ENCODE measurements around the gene WWTR1.

WWTR1 gene

GRCh38 chr3:149541091-149541491 is 116.7 kb downstream of the WWTR1 start:
- no peak for TF ChIP-seq FOXP2 (optimal IDR thresholded peaks at IDR 0.05; ENCODE audit: borderline replicate concordance, extremely low read depth, extremely low read length, insufficient read depth)
- no peak for TF ChIP-seq POLR2AphosphoS5 (IDR thresholded peaks at IDR 0.05; ENCODE audit: low read depth, low read length)
- no peak for TF ChIP-seq TAF1 (IDR thresholded peaks at IDR 0.05; ENCODE audit: borderline replicate concordance, insufficient read depth, low read length)

DNA sequence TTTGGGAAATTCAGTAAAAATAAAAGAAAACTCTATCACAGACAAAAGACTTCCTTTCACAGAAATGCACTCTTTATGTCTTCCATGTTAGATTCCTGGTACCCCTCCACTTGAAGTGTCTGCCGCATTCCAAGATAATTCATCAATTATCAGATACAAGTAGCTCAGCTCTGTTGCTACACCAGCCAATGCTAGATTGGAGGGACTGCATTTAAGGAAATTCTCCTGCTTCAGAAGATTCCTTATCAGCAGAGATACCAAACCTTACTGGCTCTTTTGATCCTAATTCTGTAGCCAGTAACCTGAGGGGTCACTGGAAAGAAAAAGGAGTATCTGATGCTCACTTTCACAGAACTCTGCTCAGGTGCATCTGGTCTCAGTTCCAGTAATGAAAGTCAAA is 119.5 kb downstream of the WWTR1 start:
- TF ChIP-seq, protein P1, sequence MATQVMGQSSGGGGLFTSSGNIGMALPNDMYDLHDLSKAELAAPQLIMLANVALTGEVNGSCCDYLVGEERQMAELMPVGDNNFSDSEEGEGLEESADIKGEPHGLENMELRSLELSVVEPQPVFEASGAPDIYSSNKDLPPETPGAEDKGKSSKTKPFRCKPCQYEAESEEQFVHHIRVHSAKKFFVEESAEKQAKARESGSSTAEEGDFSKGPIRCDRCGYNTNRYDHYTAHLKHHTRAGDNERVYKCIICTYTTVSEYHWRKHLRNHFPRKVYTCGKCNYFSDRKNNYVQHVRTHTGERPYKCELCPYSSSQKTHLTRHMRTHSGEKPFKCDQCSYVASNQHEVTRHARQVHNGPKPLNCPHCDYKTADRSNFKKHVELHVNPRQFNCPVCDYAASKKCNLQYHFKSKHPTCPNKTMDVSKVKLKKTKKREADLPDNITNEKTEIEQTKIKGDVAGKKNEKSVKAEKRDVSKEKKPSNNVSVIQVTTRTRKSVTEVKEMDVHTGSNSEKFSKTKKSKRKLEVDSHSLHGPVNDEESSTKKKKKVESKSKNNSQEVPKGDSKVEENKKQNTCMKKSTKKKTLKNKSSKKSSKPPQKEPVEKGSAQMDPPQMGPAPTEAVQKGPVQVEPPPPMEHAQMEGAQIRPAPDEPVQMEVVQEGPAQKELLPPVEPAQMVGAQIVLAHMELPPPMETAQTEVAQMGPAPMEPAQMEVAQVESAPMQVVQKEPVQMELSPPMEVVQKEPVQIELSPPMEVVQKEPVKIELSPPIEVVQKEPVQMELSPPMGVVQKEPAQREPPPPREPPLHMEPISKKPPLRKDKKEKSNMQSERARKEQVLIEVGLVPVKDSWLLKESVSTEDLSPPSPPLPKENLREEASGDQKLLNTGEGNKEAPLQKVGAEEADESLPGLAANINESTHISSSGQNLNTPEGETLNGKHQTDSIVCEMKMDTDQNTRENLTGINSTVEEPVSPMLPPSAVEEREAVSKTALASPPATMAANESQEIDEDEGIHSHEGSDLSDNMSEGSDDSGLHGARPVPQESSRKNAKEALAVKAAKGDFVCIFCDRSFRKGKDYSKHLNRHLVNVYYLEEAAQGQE (IDR thresholded peaks at IDR 0.05; ENCODE audit: insufficient read depth in 1 of 2, low read depth in 2 of 2, low read length in 2 of 2) = no peak
- TF ChIP-seq POLR2AphosphoS5 (IDR thresholded peaks at IDR 0.05; ENCODE audit: low read depth, low read length) (no peak), FOXP2 (optimal IDR thresholded peaks at IDR 0.05; ENCODE audit: borderline replicate concordance, extremely low read depth, extremely low read length, insufficient read depth) (no peak), TAF1 (IDR thresholded peaks at IDR 0.05; ENCODE audit: borderline replicate concordance, insufficient read depth, low read length) (no peak), SIN3A (IDR thresholded peaks at IDR 0.05; ENCODE audit: borderline replicate concordance, insufficient read depth, low read length) (no peak)

DNA sequence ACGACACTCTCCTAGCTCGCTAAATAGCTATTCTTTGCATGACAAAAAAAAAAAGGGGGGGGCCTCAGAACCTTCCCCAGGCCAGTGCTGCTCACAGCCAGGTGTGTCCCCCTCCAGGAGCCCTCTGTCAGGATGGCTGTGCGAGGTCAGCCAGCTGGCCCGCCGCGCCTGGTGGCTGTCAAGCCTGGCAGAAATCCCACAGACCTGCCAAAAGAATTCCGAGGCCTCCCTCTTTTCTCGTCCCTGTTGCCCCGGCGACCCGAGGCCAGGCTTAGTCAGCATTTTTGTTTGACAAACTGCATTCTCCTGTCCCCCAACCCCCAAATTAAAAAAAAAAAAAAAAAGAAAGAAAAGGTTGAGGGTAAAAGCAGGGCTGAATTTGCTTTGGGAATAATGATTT is 121.4 kb downstream of the WWTR1 start:
- TF ChIP-seq TAF1 (IDR thresholded peaks at IDR 0.05; ENCODE audit: borderline replicate concordance, insufficient read depth, low read length) (no peak), FOXP2 (optimal IDR thresholded peaks at IDR 0.05; ENCODE audit: borderline replicate concordance, extremely low read depth, extremely low read length, insufficient read depth) (no peak), SIN3A (IDR thresholded peaks at IDR 0.05; ENCODE audit: borderline replicate concordance, insufficient read depth, low read length) (no peak), POLR2AphosphoS5 (IDR thresholded peaks at IDR 0.05; ENCODE audit: low read depth, low read length) (no peak)
- TF ChIP-seq, protein P1 (IDR thresholded peaks at IDR 0.05; ENCODE audit: insufficient read depth in 1 of 2, low read depth in 2 of 2, low read length in 2 of 2) = no peak

DNA sequence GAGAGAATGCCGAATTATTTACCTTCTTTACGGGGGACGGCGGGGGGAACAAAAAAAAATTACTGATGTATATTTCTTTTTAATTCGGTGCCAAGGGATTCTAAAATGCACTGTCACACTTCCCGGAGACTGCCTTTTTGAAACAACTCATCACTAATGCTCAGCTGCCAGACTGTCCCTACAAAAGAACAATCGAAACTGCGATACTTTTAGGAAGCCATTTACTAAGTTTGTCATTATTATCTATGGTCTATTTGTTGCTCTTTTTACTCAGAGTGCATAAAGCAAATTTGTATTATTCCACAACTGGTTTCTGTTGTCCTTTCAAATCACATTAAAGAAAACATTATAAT is 122.5 kb downstream of the WWTR1 start:
- TF ChIP-seq FOXP2 (optimal IDR thresholded peaks at IDR 0.05; ENCODE audit: borderline replicate concordance, extremely low read depth, extremely low read length, insufficient read depth) = no peak
- no peak for TF ChIP-seq SIN3A (IDR thresholded peaks at IDR 0.05; ENCODE audit: borderline replicate concordance, insufficient read depth, low read length)
- no peak for TF ChIP-seq POLR2AphosphoS5 (IDR thresholded peaks at IDR 0.05; ENCODE audit: low read depth, low read length)
- no peak for TF ChIP-seq TAF1 (IDR thresholded peaks at IDR 0.05; ENCODE audit: borderline replicate concordance, insufficient read depth, low read length)
- TF ChIP-seq, protein P1 (IDR thresholded peaks at IDR 0.05; ENCODE audit: insufficient read depth in 1 of 2, low read depth in 2 of 2, low read length in 2 of 2) = no peak

DNA sequence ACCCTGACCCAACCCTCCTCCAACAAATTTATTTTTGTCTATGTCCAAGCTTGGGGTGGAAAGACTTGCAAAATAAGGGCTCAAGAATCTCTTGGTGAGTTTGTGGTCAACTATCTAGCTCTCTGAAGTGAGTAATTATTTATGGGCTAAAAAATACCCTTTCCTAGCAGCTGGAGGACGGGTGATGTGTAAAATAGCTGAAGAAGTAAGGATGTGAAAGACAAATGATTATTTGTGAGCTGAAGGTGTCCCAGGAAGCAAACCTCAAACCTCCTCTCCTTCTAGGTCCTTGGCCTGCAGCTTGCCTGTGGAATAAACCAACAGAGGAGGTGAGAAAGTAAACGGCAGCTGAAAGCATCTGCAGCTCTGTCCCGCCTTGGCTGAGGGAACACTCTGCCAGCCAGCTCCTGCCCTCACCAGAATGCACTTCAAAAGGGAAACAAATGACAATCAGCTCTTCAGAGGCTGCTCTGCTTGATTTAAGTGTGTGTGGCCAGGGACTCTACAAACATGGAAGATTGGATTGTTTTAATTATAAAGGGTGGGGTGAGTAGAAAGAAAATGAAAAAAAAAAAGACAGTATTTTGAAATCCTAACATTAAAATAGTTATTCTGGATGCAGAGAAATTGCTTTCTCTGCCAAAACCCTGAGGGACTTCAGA is 123.0 kb downstream of the WWTR1 start:
- no peak for TF ChIP-seq POLR2AphosphoS5 (IDR thresholded peaks at IDR 0.05; ENCODE audit: low read depth, low read length)
- TF ChIP-seq, protein P1 (IDR thresholded peaks at IDR 0.05; ENCODE audit: insufficient read depth in 1 of 2, low read depth in 2 of 2, low read length in 2 of 2) = no peak
- TF ChIP-seq FOXP2 (optimal IDR thresholded peaks at IDR 0.05; ENCODE audit: borderline replicate concordance, extremely low read depth, extremely low read length, insufficient read depth) = no peak
- no peak for TF ChIP-seq TAF1 (IDR thresholded peaks at IDR 0.05; ENCODE audit: borderline replicate concordance, insufficient read depth, low read length)
- TF ChIP-seq SIN3A (IDR thresholded peaks at IDR 0.05; ENCODE audit: borderline replicate concordance, insufficient read depth, low read length) = no peak

Data from PFSK-1 (cell line).